HuH-7 (cell line): Measurements from ENCODE around the gene VASN.
"Not testable (repeated sequence)": the region's sequence is repeated elsewhere in the genome, so short reads cannot be mapped to it uniquely, and the experiment has no call there.

ENCODE experiments used
- DNase-seq: peaks from one replicate; pipeline ENCODE4 v3.0.0; 2011; ENCODE audit warnings: low spot score

The VASN gene

DNA sequence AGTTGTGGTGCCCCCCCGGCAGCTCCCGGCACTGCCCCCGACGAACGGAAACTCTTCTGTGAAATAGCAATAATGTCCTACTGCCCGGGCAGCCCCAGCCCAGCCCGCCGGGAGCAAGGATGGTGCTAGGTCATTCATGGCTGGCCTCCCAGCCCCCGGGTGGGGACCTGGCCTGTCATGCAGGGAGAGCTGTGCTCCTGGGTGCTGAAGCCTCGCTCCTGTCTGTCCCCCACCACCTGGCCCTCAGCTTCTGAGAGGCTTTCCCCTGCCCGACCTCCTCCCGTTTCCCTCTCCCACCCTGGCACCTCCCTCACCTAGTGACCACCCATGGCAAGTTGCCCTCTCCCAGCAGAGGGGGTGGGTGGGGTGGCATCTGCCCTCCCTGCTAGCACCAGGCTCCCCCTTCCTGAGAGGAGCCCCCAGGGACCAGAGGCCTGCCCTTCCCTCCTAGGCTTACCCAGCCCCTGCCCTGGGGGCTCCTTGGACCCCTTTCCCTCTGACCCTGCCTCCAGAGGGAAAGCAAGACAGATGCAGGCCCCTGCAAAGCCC, 34.0 kb upstream of the VASN start:
- DNase-seq = no peak

DNA sequence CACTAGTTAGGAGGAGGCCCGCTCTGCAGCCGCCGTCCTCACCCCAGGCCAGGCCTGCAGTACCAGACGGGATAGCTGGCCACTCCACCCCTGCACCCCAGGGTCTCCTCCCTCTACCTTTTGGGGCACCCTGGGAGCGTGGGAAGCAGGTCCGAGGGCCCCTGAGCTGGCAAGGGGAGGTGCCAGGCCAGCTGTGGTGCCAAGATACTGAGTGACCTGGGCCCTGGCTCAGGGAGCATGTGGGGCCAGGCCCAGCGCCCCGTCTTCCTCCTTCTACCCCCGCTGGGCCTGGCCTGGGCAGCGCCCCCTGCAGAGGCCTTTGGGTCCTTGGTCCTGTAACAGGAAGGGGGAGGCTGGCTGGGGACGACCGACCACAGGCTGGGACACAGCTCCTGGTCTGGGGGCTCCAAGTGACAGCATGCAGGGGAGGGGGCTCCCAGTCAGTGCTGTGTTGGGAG, 33.5 kb upstream of the VASN start:
- DNase-seq = no peak

DNA sequence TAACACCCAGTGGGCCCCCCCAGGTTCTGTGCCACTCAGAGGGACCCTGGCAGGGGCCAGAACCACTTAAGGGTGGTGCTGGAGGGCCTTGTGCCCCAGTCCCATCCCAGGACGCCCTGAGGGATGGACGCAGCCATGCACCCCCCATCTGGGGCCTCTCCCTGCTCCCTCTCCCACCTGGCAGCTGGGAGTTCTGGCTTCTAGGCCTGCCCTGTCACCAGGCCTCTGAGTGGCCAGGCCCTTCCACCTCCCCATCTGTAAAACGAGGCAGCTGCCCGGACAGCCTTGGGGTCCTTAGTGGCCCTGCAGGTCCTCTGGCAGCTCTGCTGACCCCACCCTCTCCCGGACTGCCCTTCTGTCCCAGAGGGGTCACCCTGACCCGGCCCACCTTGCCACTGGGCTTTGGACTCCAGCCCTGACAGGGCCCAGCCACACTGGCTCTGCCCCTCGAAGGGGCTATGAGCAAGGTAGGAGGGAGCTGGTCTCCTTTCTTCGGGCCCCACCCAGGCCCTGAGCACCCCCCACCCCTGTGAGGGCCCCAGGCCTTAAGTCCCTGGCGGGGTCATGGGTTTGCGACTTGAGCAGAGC, 32.8 kb upstream of the VASN start:
- no peak for DNase-seq

DNA sequence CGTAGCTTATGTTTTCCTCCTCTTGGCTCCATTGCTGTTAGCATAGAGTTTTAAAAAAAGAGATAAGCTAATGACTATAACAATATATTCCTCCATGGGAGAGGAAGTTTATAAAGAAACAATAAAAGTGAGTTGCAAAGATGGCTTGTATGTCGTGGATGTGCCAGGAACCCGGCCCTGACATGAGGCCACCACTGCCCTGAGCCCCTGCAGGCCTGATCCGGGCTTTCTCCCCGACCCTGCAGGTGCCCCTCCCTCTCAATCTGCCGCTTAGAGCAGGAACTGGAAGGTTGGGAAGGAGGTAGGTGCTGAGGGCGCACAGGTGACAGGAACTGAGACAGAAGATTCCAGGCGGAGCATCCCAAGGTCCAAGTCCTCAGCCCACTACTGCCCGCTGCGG, 32.2 kb upstream of the VASN start:
- no peak for DNase-seq

DNA sequence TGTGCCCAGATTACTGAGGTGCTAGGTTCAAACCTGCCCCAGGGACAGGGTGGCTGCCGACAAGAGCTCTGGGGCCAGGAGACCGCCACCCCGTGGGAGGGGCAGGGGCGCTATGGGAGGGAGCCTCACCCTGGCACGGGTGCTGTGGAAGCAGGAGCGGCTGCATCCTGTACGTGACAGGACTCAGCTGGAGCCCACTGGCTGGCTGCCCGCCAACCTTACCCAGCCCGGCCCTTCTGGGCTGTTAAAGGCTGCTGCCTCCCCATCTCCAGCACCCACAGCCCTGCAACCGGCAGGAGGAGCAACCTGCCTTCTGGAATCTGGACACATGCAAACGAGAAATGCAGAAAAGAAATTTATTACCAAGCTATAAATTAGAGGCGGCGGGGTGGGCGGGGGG, 31.7 kb upstream of the VASN start:
- DNase-seq = no peak

DNA sequence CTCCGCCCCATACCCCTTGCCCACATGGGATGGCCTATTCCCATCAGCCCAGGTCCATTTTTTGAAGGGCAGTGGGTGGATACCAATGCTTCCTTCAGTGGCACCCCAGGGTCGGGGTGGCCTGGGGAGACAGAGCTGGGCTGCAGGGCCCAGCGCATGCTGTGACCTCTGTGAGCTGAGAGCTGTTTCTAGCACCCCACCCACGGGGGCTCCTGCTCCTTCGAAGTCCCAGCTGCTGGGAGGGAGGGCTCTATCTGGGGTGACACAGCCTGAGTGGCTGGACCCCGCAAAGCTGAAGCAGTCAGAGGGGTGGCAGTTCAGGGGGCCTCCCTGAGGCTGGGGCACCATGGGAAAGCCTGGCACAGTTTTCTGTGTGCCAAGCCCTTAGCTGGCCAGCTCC, 31.2 kb upstream of the VASN start:
- no peak for DNase-seq

DNA sequence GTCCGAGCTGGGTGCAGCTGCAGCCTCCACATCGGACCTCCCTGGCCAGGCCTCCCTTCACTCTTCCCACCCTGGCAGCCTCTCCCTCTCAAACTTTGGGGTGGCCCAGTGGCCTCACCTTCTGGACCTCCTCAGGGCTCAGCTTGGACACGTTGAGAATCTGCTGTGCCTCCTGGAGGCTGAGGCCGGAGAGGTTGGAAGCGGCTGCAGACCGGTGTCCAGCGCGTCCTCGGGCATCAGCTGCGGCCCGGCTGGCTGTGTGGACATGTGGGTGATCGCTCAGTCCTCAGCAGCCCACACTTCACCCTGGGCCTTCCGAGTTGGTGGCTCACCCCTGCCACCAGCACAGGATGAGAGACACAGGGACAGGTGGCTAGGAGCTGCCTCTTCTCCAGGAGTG, 30.4 kb upstream of the VASN start:
- no peak for DNase-seq

DNA sequence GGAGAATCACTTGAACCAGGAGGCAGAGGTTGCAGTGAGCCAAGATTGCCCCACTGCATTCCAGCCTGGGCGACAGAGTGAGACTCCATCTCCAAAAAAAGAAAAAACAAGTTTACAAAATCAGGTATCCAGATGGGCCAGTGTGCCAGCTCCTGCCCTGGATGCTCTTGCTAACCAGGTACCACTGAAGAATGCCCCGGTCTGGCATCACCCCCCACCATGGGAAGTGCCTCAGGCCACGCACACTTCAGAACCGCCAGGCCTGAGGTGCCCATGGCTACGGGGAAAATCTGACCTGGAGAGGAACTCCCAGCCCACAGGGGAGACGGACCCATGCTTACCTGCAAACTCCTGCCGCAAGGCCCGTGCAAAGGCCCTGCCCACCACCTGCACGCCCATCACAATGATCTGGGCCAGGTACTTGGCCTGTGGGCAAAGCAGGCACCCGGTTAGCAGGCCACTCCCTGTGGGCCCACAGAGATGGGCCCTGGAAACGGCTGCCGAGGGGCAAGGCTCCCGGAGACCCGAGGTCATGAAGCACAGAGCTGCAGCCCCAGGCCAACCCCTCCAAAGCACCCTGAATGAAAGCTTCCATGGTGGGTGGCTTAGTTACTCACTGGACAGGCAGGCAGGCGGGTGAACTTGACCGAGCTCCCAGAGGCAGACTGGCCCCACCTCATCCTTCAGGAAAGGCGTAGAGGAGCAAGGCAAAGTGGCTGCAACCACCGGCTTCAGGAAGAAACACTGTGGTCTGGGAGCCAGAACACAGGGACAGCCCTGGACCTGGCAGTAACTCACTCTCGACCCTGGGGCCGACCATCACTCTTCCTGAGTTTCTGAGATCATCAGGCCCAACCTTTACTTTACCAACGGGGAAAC, 28.5 kb upstream of the VASN start:
- DNase-seq = no peak

DNA sequence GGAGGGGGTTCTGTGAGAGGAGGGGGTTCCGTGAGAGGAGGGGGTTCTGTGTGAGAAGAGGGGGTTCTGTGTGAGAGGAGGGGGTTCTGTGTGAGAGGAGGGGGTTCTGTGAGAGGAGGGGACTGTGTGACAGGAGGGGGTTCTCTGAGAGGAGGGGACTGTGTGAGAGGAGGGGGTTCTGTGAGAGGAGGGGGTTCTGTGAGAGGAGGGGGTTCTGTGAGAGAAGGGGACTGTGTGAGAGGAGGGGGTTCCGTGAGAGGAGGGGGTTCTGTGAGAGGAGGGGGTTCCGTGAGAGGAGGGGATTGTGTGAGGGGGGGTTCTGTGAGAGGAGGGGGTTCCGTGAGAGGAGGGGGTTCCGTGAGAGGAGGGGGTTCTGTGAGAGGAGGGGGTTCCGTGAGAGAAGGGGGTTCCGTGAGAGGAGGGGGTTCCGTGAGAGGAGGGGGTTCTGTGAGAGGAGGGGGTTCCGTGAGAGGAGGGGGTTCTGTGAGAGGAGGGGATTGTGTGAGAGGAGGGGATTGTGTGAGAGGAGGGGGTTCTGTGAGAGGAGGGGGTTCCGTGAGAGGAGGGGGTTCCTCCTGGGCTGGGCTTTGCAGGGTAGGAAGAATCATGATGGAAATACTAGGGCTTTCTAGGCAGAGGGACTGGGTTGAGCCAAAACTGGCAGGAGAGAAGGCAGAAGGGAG, 27.2 kb upstream of the VASN start:
- not testable (repeated sequence) for DNase-seq

DNA sequence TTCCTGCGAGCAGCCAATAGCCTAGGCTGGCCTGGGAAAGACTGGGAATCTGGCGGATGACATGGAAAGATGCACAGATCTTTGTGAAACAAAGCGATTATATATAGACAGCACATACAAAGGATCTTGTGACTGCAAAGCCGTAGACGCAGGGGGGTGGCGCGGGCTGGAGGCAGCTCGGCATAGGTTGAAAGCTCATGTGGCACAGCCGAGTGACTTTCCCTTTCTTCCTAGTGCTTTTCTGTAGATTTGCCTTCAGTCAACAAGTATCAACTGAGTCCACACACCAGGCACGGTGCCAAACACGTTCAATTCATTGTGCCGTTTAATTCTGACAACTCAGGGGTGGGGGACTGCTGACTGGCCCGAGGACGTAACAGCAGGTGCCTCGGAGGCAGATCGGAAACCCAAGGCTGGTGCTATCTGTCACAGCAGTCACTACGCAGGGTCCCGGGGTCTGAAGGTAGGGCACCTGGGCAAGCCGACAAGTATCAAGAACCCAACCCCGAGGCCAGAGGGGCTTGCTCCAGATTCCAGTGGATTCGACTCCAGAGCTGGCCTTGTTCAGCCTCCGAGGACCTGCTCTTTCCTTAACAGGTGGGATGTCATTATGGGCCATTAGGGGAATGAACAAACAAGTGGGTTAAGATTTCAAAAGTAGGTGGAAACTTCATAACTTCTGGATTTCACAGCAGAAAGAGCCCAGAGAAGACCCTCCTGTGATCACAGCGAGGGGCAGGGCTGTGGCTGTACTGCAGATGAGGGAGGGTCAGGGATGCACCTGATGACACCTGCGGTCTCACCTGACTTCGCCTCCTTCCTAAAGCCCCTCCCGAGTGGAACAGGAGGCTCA, 26.4 kb upstream of the VASN start:
- DNase-seq = no peak

DNA sequence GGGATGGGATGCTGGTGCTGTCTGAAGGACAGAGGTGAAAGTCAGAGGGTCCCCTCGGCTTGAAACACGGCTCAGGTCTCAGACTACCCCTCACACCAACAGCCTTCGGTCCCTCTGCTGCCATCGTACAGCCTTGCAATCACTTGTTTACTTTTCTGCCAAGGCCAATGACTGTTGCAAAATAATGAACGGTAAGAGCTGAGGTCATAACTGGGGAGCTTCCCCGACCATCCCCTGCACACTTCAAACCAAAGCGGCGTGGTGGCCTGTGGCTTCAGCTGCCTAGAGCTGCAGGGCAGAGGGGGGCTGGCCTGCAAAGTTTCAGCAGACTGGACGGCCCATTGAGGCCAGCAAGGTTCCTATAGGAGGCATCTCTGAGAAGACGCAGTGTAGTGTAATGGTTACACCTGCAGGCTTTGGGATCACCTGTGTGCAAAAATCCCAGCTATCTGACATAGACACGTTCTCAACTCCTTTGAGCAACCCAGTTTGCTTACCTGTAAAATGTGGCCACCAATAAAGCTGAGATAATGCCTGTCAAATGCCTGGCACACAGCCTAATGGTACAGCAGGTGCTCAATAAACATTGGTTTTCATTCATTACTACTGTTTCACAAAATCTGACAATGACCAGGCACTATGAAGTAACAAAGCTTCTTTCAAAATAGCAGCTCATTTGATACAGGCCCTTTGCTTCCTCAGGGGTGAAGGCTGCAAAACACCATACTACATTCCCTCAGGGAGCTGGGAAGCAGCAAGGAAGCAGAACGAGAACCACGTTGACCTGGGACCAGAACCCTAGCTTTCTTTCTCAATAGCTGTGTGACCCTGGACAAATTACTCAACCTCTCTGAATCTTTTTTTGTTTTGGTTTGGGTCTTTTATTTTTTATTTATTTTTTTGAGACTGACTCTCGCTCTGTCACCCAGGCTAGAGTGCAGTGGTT, 25.5 kb upstream of the VASN start:
- peak; percentile 77 for DNase-seq

DNA sequence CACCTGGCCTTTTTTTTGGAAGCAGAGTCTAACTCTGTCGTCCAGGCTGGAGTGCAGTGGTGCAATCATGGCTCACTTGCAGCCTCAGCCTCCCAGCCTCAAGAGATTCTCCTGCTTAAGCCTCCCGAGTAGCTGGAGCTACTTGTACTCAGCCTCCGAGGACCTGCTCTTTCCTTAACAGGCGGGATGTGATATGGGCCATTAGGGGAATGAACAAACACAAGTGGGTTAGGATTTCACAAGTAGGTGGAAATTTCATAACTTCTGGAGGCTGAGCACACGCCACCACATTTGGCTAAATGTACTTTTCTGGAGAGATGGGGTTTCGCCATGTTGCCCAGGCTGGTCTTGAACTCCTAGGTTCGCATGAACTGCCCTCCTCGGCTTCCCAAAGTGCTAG, 24.6 kb upstream of the VASN start:
- no peak for DNase-seq

DNA sequence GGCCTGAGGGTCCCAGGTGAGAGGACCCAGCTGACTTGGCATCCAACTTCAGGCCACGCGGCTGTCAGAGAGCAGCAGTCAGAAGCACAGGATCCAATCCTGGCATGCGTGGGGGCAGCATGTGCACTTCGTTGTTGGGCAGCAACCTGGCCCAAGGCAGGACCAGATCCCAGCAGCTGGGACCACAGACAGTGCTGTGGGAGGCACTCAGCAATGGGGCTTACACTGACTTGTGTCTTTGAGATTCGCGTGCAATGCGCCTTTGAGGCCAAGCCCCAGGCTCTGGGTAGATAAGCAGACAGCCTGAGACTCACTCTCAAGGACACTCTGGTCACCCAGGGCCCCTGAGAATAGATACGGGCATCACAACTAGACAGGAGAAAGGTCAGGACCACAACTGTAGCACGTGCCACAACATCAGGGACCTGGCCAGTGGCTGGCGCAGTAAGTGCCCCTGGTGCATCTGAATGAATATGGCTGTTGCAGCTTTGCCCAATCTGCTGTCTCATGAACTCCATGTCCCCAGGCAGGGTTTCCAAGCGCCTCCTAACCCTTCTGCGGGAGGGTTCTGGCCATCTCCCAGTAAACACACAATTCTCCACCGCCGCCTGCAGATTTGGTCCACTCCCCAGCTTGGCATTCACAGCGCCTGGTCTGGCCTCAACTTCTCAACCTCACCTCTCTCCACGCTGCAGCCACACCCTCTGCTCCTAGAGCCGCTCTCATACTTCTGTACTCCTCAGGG, 23.7 kb upstream of the VASN start:
- no peak for DNase-seq

DNA sequence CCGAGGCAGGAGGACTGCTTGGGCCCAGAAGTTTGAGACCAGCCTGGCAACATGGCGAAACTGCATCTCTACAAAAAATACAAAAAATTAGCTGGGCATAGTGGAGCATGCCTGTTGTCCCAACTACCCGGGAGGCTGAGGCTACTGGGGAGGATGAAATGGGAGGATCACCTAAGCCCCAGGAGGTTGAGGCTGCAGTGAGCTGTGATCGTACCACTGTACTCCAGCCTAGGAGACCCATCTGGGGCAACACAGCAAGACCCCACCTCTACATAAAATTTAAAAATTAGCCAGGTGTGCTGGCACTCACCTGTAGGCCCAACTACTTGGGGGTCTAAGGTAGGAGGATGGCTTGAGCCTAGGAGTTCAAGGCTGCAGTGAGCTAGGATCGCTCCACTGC, 22.3 kb upstream of the VASN start:
- DNase-seq = no peak

DNA sequence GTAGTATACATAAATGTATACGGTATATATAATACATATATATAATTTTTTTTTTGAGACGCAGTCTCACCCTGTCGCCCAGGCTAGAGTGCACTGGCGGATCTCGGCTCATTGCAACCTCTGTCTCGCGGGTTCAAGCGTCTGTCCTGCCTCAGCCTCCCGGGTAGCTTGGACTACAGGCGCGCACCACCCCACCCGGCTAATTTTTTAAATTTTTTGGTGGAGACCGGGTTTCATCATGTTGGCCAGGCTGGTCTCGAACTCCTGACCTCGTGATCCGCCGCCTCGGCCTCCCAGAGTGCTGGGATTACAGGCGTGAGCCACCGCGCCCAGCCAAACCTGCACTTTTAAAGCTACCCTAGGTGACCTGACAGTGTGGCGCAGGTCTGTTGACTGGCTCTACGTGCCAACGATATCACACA, 21.3 kb upstream of the VASN start:
- DNase-seq = no peak

DNA sequence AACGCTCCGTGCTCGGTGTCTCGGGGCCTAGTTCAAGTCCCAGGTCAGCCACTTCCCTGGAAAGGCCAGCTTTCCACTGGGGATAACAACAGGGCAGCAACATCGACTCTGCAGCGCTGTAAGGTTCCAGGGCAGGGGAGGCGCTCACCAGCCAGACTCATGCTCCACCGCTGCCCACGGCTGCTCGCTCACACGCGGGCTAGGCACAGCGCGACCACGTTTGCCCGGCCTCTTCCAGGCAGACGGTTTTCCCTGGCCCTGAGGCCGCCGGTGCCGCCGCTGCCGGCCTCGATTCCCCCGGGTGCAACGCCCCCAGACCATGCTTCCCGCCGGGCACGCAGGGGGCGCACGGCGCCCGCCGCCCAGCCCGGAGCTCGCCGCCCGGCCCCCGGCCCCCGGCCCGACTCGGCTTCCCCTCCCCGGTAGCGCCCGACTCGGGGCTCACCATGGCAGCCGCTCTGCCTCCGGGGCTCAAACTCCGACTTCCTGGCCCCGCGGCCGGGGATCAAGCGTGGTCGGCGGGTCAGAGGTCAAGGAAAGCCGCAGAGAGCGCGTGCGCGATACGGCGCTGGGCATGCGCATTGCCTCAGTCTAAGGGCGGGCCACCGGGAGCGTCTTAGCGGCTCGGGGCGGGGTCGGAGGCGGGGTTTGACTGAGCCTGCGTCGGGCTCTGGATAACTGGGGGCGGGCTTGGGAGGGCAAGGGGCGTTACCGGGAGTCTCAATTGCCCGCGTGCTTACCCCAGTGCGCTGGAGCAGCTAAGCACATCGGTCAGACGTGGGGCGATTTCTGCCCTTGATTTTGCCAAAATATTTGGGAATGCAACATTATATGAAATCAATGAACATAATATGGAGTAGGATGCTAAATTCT, 20.6 kb upstream of the VASN start, which contains the start of gene PAM16:
Gene PAM16 (minus strand): TSS at position 535 of the 873 bp plus-strand sequence. CDS start 87 bp downstream, at position 448.
- peak; percentile 88 for DNase-seq

DNA sequence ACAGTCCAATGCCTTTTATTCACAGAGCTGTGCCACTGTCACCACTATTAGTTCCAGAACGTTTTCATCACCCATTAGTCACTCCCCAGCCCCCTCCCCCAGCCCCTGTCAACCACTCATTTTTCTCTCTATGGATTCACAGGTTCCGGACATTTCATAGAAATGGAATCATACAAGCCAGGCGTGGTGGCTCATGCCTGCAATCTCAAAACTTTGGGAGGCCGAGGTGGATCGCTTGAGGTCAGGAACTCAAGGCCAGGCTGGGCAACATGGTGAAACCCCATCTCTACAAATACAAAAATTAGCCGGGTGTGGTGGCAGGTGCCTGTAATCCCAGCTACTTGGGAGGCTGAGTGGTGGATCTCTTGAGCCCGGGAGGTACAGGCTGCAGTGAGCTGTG, 19.8 kb upstream of the VASN start:
- no peak for DNase-seq

DNA sequence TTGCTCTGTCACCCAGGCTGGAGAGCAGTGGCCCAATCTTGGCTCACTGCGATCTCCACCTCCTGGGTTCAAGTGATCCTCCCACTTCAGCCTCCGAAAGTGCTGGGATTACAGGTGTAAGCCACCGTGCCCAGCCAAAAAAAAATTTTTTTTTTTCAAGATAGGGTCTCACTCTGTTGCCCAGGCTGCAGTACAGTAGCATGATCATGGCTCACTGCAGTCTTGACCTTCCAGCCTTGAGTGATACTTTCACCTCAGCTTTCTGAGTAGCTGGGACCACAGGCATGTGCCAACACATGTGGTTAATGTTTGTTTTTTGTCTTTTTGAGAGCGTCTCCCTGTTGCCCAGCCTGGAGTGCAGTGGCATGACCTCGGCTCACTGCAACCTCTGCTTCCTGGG, 18.8 kb upstream of the VASN start:
- no peak for DNase-seq

DNA sequence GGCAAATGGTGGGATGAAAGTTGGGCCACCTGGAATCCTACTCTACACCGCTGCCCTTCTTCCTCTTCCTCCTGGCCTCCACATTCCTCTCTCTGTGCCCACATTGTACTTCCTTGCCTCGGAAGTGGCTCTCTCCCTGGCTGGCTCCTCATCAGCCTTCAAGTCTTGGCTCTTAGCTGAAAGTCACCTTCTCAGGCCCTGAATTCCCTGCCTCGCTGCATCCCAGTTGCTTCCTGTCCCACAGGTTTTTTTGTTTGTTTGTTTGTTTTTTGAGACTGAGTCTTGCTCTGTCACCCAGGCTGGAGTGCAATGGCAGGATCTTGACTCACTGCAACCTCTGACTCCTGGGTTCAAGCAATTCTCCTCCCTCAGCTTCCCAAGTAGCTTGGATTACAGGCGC, 18.0 kb upstream of the VASN start:
- no peak for DNase-seq
